ENCODE data around the gene DCTN4.

DCTN4 gene

DNA sequence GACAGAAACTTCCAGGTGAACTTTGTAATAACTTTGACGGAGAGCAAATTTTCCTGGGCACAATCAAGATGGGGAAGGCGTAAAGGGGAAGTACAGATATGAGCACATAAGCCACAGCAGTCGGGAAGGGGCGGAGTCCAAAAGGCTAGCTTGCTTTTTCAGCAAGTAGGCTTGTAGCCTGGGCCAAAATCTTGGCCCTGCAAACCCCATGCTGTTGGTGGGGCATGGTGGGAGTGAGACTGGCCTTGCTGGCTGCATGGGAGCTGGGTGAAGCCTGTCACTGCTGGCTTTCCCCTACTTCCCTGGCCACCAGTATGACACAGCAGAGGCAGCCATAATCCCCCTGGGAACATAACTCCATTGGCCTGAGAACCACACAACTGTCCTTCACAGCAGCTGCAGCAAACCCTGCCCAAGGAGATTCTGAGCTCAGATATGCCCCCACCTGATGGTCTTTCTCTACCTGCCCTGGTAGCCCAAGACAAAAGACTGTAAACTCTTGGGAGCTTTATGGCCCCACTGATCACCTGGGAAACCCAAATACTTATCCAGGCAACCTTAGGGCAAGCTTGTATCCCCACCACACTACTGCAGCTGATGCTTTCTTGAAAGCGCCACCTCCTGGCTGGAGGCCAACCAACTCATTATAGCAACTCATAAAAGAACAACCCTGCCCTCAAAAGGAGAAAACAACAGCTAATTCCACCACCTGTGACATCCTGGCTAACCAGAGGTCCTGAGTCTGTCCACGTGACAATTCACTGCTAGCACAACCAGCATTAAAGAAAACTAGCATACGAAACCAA lies 24.0 kb downstream of the DCTN4 start:
- Histone ChIP-seq H3K4me1 (ENCODE audit: insufficient read depth, poor library complexity, severe bottlenecking) (no peaks in the 10 kb centered on the region), H3K36me3 (ENCODE audit: low read depth) (peaks cover 58% of the 10 kb centered on the region), H3K27me3 (ENCODE audit: insufficient read depth, poor library complexity, severe bottlenecking) (no peaks in the 10 kb centered on the region), H3K9me3 (ENCODE audit: severe bottlenecking) (no peaks in the 10 kb centered on the region), H3K4me3 (ENCODE audit: severe bottlenecking) (no peak overlapping the region), H3K27ac (ENCODE audit: poor library complexity, severe bottlenecking) (no peak overlapping the region)
- TF ChIP-seq CTCF (IDR thresholded peaks at IDR 0.05; ENCODE audit: poor library complexity, severe bottlenecking), result no peak
- ATAC-seq (ENCODE audit: low read depth) (no peak), DNase-seq (ENCODE audit: low spot score) (no peak)

GRCh38 chr5:150731669-150732242 lies 27.1 kb downstream of the DCTN4 start:
- Histone ChIP-seq H3K4me1 (ENCODE audit: insufficient read depth, poor library complexity, severe bottlenecking) (no peaks in the 10 kb centered on the region), H3K4me3 (ENCODE audit: severe bottlenecking) (no peak overlapping the region), H3K9me3 (ENCODE audit: severe bottlenecking) (no peaks in the 10 kb centered on the region), H3K27me3 (ENCODE audit: insufficient read depth, poor library complexity, severe bottlenecking) (no peaks in the 10 kb centered on the region), H3K27ac (ENCODE audit: poor library complexity, severe bottlenecking) (no peak overlapping the region), H3K36me3 (ENCODE audit: low read depth) (peaks cover 79% of the 10 kb centered on the region)
- no peak for TF ChIP-seq CTCF (IDR thresholded peaks at IDR 0.05; ENCODE audit: poor library complexity, severe bottlenecking)
- ATAC-seq (ENCODE audit: low read depth) (no peak), DNase-seq (ENCODE audit: low spot score) (no peak)

DNA sequence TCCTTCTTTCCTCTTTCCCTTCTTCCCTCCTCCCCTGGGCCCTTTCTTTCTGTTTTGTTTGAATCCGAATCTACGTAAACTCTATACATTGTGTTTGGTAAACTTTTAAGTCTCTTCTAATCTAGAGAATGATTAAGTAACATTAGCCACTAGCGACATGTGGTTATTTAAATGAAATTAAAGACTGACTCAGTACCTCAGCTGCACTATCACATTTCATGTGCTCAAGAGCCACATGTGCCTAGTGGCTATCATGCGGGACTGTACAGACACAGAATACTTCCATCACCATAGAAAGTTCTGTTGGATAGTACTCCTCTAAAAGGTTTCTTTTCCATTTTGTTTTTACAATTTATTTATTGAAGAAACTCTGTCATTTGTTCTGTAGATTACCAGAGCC lies 29.0 kb downstream of the DCTN4 start:
- H3K4me1 ChIP-seq (ENCODE audit: insufficient read depth, poor library complexity, severe bottlenecking), result no peaks in the 10 kb centered on the region
- H3K27me3 ChIP-seq (ENCODE audit: insufficient read depth, poor library complexity, severe bottlenecking), result no peaks in the 10 kb centered on the region
- no peaks in the 10 kb centered on the region for H3K9me3 ChIP-seq (ENCODE audit: severe bottlenecking)
- H3K36me3 ChIP-seq (ENCODE audit: low read depth), result peaks cover 84% of the 10 kb centered on the region
- ATAC-seq (ENCODE audit: low read depth) (no peak), DNase-seq (ENCODE audit: low spot score) (no peak)
- no peak overlapping the region for H3K27ac ChIP-seq (ENCODE audit: poor library complexity, severe bottlenecking)
- no peak for TF ChIP-seq CTCF (IDR thresholded peaks at IDR 0.05; ENCODE audit: poor library complexity, severe bottlenecking)
- H3K4me3 ChIP-seq (ENCODE audit: severe bottlenecking), result no peak overlapping the region

- no peak overlapping the region for H3K4me3 ChIP-seq (ENCODE audit: severe bottlenecking)
Observed at GRCh38 chr5:150723845-150724244, 35.0 kb downstream of the DCTN4 start.

More at GRCh38 chr5:150723845-150724244, 35.0 kb downstream of the DCTN4 start:
- TF ChIP-seq CTCF (IDR thresholded peaks at IDR 0.05; ENCODE audit: poor library complexity, severe bottlenecking), result no peak
- Histone ChIP-seq H3K9me3 (ENCODE audit: severe bottlenecking) (no peaks in the 10 kb centered on the region), H3K36me3 (ENCODE audit: low read depth) (peaks cover 95% of the 10 kb centered on the region), H3K27ac (ENCODE audit: poor library complexity, severe bottlenecking) (no peak overlapping the region), H3K27me3 (ENCODE audit: insufficient read depth, poor library complexity, severe bottlenecking) (no peaks in the 10 kb centered on the region), H3K4me1 (ENCODE audit: insufficient read depth, poor library complexity, severe bottlenecking) (peaks cover 3% of the 10 kb centered on the region)
- DNase-seq (ENCODE audit: low spot score) (no peak), ATAC-seq (ENCODE audit: low read depth) (peak; percentile 63)
